Measurements from ENCODE around the gene JAZF1.

JAZF1 gene

DNA sequence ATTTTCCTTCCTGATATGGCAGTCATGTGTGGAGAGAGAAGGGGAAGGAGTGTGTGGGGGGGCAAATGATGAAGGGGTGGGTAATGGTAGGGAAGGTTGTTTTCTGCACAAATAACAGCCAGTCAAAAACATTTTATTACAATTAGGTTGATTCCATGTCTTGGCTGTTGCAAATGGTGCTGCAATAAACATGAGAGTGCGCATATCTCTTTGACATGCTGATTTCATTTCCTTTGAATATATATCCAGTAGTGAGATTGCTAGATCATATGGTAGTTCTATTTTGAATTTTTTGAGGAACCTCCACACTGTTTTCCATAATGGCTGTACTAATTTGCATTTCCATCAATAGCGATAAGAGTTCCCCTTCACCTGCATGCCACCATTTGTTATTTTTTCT lies 10.6 kb upstream of the JAZF1 start:
- FAIRE-seq, result no peak

DNA sequence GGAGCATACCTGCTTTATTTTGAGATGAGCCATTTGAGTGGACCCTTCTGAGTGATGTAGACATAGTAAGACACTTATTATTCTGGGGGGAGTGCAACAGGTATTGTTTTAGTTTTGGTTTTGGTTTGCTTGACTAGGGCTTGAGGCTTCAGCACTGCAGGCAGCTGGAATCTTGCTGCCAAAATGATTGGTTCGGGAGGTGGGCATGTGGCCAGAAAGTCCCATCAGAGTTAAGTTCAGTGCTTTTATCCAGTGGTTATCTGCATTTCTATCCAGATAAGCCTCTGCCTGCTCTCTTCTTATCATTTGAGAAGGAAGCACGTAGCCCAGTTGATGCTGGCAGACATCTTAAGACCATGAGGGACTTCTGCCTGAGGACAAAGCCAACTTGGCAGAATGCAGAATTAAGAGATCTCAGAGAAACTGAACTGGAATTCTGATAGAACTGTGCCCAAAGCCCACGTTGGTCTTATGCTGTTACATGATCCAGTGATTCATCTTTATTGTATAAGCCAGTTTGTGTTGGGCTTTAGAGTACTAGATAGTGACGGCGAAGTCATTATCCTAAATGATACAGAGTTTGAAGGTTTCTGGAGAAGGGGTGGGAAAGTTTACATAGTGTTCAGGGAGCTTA lies 9.6 kb upstream of the JAZF1 start:
- FAIRE-seq, result no peak

DNA sequence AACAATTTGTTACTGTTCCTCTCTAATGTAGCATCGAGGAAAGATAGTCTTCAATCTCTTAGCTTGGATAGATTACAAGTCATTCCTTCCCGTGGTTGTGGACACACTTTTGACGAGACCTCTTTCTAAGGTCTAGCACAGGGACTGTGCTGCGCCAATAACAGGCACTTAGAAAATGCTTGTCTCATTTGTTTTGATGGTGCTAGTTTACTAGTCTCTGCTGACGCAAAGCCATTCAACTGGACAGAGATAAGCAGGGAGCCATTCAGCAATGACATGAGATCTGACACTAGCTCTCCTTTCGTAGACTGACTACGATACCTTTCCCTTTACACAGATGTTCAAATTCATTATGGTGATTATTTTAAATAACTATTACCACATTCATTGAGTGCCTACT lies 6.4 kb upstream of the JAZF1 start:
- no peak for FAIRE-seq

DNA sequence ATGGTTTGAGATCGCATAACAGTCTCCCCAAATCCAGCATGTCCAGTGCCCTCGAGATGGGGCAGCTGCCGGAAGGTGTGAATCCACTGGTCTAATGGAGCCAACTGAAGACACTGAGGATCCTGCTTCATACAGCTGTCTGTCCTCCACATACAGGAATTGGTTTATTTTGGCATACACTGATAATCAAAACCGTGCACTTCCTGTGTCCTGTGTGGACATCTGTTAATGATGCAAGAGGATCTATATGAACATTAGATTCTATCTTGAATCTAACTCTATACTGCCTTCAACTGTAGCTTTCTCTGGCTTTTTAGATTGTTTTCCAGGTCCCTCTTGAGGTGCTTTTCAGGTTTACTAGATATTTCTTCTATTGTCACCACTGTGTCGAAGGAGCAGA lies 3.0 kb upstream of the JAZF1 start:
- no peak for FAIRE-seq

DNA sequence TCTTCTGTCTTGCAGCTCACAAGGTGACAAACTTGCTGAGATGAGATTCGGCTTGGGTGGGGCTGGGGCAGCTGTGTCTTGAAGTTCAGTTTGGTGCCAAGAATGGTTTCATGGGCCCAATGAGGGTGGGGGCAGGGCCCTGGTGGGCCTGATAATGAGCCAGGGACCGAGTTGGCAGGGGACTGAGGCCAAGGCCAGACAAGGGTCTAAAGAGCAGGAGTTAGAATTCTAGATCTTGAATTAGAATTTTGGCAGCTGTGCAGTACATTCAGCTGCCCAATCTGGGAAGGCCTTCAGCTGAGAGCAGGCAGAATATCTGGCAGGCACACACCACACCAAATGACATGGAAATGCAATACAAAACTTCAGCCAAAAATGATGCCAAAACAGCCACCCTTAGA lies 1.5 kb upstream of the JAZF1 start:
- FAIRE-seq, result no peak

DNA sequence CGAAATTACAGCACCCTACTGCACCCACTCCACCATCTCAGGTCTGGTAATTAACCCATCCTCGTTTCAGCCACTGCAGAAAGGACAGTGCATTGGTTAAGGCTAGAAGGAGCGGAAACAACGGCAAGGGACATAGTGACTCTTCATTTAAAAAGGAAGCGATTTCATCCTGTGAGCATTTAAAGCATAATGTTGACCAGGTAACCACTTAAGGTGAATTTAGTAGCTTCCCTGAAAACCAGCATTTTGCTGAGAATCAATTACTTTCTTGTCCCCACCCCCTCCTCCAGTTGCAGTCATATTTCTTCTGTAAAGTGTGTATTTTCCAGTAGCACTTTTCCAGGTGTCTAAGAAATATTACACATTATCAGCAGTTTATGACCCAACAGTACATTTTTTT lies 821 bp upstream of the JAZF1 start:
- no peak for FAIRE-seq

DNA sequence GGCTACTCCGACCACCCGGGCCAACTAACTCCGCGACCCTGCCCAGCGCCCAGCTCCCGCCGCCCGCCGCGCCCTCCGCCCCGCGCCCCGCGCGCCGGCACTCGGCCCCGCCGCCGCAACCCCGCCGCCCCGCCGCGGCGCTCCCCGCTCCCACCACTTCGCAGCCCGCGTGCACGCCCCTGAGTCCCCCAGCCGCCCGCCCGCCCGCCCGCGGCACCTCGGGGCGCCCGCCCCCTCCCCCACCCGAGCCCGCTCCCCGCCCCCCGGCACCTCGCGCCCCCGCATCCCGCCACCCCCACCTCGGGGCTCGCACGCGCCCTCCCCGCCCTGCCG lies 598 bp downstream of the JAZF1 start:
- FAIRE-seq, result no peak

DNA sequence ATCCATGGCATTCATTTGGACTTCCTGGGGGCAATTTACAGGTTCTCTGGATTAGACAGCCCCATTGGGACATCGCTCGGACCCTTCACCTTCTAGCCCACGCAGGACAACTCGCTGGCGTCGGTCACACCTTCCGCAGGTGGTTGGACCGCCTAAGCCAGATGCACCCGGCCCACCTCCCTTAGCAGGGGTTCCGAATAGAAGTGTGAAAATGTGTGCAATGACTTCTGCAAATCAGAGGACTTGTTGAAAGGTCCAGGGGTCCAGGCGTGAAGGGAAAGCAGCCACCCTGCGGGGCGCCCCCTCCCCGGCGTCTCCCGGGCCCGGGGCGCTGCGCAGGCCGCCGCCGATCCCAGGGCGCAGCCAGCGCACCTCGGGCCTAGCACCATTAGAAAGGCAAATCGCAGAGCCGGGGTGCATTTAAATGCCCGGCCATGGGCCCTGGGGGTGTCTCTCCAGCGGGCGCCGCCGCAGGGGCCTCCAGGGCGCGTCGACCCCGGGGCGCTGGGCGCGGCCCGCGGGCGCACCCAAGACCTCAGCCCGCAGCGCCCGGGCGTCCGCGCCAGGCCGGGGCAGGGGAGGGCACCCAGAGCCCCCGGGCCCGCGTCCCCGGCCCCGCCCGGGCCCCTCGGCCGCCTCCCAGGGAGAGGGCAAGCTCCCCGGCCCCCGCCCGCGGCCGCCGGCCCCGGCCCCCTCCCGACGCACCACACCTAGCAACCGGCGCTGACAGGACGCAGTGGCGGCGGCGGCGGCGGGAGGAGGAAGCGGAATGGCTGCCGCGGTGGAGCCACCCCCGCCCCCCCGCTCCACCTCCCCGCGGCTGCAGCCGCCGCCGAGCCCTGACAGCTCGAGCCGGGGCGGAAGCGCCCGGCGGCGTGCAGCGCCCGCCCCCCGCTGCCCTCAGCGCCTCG lies 1.2 kb downstream of the JAZF1 start:
- FAIRE-seq, result no peak

DNA sequence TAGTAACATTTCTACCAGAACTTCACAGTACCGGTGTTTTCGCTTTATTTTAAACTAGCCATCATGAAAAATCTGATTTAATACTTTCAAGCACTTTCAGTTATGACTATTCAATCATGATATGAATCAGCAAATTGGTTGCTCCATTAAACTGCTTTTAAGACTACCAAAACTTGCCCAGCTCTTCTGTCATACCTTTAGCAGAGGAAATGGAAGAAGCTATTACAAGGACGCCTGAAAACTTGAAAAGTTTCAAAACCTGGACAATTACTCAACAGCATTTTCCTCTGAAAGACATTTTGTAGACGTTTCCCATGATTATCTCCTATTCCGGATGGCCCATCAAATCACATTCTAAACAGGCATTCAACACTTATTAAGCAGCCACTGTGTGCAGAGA lies 2.0 kb downstream of the JAZF1 start:
- FAIRE-seq, result no peak

DNA sequence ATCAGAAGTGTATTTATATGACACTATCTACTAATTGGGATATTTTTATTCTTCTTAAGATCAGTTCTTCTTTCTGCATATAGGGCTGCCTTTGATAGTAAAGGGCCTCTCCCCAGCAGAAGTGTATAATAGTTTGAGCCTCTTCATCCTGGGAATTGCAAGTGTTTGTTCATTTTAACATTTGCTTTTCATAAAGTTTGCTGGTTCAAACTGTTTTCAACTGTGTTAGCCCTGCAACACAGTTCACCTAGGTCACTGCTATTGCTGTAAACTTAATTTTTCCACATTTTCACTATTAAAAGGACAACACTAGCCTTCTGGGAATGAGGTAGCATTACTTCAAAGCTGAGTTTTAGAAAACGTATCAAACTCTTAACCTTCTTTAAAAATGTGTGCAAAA lies 2.8 kb downstream of the JAZF1 start:
- no peak for FAIRE-seq

DNA sequence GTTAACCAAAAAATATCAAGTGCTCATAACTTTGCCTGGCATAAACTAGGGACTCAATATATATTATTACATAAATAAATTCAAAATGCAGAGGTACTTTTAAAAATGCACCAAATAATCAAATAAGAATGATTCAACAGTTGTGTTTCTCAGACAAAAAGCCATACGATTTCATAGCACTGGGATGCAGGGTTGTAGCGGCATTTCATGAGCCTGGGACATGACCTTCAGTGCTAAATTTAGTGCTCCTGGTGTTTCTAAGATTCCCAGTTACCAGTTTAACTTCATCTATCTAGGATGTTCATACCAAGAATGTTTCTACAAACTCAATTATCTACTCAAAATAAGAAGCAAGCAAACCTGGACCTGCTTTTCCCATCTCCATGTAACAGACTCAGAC lies 4.0 kb downstream of the JAZF1 start:
- FAIRE-seq, result no peak

DNA sequence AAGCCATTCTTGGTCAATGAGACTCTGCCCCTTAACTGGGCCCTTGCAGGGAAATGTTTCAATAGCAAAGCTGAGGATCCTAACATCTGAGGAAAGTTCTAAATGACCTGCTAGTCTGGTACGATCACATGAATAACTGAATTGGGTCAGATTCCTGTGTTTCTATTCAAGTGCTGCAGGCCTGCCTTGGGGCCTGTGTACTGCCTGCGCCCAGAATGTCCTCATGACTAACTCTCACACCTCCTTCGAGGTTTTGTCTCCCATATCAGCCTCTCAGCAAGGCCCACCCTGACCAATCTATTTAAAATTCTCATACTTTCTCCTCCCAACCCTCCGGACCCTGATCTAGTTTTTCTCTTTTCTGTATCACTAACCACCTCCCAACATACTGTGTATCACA lies 4.4 kb downstream of the JAZF1 start:
- FAIRE-seq, result no peak

DNA sequence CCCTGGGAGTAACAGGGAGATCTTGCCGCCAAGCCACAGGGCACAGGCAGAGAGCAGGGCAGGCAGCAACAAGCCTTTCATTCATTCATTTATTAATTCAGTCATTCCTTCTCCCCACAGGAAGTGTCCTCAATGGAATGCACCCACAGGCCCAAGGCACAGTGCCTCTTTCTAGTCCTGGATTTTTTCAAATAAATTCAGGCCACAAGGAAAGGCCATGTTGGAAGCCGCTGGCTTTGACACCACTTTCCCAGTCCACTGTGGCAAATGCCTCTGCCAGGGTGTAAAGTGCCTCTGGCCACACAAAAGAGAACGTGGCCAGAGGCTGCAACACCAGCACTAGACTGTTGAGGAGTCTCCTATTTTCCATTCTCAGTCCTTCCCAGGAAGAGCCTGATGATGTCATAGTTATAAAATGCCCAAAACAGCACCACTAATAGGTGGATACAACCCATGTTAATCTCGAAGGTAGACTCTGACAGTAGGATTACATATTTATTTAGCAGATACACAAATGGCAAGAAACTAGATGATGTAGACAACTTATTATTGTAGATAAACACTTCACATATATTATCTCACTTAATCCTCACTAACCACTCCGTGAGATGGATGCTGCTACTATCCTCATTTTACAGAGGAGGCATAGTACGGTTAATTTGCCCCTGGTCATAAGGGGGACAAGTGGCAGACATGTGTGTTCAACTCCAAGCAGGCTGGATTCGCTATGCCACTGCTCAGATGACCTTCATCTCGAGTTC lies 5.5 kb downstream of the JAZF1 start:
- FAIRE-seq, result no peak

DNA sequence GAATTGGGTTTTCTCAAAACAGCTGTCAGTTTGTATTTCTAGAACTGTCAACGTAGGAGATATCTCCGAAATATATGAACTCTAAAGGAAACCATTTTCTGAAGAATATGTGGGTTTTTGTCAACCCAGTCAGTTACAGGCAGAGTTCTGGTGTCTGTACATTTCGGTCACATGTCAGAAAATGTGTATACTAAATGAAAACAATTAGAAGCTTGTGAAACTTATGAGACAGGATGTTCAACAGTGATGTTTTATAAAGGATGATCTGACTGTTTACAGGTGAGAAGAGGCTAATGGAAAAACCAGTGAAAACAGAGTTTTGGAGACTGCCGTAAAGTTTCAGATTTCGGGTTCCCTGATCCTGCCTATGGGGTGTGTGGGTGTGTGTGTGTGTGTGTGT lies 6.2 kb downstream of the JAZF1 start:
- no peak for FAIRE-seq

DNA sequence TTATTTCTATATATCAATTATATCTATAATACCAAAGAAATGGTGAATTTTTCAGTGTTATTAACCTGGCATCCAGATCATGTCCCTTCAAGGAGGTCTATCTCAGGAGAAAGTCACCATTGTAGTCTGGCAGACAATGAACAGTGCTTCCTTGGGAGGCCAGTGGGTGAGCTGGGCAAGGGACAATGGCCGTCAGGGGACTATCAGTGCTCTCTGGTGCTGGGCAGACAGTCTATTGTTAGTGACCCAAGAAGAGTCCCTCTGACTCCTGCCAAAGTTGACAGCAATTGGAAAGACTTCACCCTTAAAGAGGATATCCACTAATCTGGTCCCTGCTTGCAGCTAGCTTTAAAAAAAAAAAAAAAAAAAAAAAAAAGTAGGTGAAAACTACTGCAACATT lies 7.1 kb downstream of the JAZF1 start:
- no peak for FAIRE-seq

DNA sequence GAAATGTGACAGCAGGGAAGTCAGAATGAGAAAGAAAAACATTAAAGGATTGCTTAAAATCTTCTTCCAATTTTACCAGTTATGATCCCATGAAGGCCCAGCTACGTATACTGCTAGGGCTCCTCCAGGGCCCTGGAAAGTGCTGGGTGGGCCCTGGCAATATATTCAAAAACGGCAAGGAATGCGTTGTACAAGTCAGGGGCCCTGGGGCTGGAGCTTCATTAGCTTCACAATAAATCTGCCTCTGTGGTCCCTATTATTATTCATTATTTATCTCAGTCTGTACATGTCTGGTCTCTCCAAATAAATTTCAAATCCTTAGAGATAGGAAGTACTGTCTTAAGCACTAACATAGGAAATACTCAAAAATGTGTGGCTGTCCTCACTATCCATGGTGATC lies 7.6 kb downstream of the JAZF1 start:
- no peak for FAIRE-seq

DNA sequence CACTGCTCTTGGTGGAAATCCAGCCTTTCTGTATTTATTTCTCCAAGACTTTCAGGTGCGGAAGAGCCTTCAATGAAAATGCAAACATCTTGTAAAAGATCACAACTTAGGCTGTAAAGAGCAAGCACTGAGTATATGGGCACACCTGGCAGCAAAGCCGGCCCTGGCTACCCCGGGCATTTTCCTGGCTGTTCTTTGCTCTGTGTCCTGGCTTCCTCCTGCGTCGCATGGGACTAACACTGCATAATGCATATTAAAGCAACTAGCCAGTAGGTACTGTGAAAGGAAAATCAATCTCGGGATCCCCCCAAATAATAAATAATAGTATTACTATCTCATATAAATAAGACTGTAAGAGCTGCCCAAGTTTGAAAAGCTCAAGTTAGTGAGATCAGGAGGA lies 9.9 kb downstream of the JAZF1 start:
- FAIRE-seq, result no peak

DNA sequence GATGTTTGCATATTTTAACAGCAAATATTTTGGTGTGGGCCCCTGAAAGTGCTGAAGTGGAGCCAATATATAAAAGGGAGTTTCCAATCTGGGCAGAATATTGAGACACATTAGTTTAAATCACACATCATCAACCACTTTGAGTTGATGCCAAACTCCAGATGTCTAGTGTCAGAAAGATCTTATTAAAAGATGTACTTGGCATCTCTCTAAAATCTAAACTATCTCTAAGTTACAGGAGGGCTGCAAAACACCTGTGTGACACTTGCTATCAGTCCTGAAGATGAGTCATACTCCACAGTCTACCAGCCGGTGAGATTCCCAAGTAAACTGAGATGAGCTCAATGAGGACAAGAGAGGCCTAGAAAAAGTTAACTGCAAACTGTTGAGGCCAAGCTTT lies 11.4 kb downstream of the JAZF1 start:
- FAIRE-seq, result no peak

DNA sequence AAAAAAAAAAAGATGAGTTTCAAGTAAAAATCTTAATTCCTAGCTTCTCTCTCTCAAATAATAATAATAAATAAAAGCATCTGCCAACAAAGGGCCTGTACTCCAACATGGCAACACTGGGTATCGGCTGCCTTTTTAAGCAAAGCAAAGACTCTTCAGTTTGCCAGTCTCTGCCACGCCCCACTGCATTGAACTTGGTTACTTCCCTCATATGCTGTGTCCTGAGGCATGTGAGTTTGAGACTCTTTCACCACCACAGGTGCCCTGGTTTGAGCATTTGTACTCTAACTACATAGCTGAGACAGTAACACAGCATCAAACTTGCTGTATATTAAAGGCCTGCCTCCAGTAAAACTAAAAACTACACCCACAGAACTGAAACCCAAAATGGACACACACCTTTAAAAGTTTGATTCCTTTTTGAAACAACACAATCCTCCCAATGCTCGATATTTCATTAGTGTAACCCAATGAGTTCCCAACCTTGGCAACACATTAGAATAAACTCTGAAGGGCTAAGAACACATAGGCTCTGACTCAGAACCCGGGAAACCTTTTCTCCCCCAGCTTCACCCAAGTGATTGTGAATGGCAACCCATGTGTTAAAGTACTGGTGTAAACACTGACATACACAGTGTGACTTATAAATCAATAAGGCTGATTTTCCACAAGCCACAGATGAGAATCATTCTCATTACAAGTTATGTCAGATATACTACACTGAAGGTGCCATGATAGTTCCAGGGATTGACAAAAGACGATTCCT lies 12.0 kb downstream of the JAZF1 start:
- FAIRE-seq, result no peak

DNA sequence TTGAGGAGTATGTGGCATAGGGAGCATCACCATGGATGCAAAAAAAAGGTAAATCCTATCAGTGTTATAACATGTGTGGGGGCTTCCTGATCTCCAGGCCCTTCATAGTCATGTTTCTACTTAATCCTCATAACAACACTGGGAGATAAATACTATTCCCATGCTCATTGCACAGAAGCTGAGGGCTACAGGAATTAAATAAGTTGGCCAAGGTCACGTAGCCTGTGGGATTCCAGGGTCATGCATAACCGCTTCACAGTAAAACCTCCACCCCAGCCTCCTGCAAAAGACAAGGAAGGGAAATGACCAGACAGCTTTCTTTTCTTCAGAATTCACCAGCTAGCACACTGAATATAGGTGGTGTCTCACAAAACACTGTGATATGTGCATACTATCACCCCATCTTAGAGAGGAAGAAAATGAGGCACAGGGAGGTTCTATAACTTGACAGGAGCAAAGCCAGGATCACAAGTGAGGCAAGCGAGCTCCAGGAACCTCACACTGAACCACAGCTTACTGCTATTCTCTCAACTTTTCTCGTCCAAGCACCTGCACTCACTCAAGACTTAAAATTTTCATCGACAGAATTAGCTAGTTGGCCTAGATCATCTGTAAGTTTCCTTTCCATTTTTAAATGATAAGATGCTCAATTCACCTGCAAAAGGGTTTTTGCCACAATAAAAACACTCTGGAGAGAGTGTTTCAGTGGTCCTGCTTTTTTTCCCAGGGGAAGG lies 13.4 kb downstream of the JAZF1 start:
- FAIRE-seq, result no peak

DNA sequence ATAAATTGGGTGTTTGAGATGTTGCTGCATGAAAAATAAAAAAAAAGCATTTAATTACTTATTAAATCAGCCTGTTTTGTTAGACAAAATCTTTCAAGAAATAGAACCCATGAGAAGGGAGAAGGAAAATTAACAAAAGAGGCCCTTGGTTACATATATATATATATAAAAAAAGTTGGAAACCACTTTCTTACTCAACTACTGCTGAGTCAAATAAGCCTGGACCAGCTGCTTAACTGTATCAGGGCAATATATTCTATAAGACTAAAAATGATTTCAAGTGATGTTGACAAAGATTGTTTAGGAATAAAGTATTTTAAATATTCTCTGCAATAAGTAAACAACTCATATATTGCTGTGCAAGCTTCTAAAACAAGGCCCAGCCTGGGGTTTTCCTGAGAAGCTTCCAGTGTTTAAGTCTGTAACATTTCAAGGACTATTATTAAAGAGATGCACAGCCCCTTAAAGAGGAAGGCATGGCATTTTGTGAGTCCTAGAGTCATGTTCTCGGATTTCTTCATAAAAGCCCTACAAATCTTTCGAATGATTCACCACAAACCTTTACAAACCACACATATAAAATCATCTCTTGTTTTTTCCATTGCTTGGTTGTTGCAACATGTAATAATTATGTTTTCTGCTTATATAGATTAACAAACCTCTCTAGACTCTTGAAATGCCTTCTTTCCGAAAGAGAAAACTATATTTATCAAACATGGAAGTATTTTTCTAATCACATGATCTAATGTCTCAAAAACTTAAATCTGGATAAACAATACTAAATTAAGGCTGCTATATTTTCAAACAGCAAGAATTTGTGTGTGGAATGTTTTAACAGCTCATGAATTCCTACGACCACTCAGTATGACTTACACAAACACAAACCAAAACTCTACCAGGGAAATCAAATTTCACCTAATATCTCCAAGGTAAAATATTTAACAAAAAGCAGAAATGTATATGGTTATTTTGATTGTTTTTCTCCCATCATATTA lies 14.3 kb downstream of the JAZF1 start:
- FAIRE-seq, result no peak

All from G401.6 (cell line).